Measurements from ENCODE around the gene SLC6A18.

Gene SLC6A18

GRCh38 chr5:1206521-1207412 lies 18.4 kb upstream of the SLC6A18 start:
- intact Hi-C loops (cut with DNase I; ENCODE audit: low total_unique reads), result no loop called here
- DNase-seq, result no peak
- no peak overlapping the region for H3K27ac ChIP-seq
- peaks cover 0 to 60% of the 10 kb centered on the region in 2 donors for H3K27me3 ChIP-seq
- H3K36me3 ChIP-seq, result no peaks in the 10 kb centered on the region
- H3K9me3 ChIP-seq, result no peaks in the 10 kb centered on the region
- no peaks in the 10 kb centered on the region for H3K4me1 ChIP-seq
- no peak for TF ChIP-seq CTCF (IDR thresholded peaks at IDR 0.05)
- H3K4me3 ChIP-seq, result no peak overlapping the region

- no peak overlapping the region for H3K27ac ChIP-seq
- no peak overlapping the region for H3K4me3 ChIP-seq
- intact Hi-C loops (cut with DNase I; ENCODE audit: low total_unique reads), result no loop called here
- H3K36me3 ChIP-seq, result no peaks in the 10 kb centered on the region
- no peak for DNase-seq
- H3K4me1 ChIP-seq, result no peaks in the 10 kb centered on the region
- peaks cover 0 to 52% of the 10 kb centered on the region in 2 donors for H3K27me3 ChIP-seq
- no peaks in the 10 kb centered on the region for H3K9me3 ChIP-seq
- TF ChIP-seq CTCF (IDR thresholded peaks at IDR 0.05), result no peak
These were observed 17.6 kb upstream of the SLC6A18 start for GRCh38 chr5:1207555-1207954.

GRCh38 chr5:1208221-1208742 lies 16.9 kb upstream of the SLC6A18 start:
- no peak overlapping the region for H3K27ac ChIP-seq
- intact Hi-C loops (cut with DNase I; ENCODE audit: low total_unique reads), result no loop called here
- no peaks in the 10 kb centered on the region for H3K36me3 ChIP-seq
- TF ChIP-seq CTCF (IDR thresholded peaks at IDR 0.05), result no peak
- no peak overlapping the region for H3K4me3 ChIP-seq
- DNase-seq, result no peak
- H3K27me3 ChIP-seq, result peaks cover 0 to 49% of the 10 kb centered on the region in 2 donors
- H3K9me3 ChIP-seq, result no peaks in the 10 kb centered on the region
- H3K4me1 ChIP-seq, result no peaks in the 10 kb centered on the region

- no peak overlapping the region for H3K27ac ChIP-seq
- intact Hi-C loops (cut with DNase I; ENCODE audit: low total_unique reads), result no loop called here
- H3K9me3 ChIP-seq, result no peaks in the 10 kb centered on the region
- DNase-seq, result no peak
- no peak overlapping the region for H3K4me3 ChIP-seq
- TF ChIP-seq CTCF (IDR thresholded peaks at IDR 0.05), result no peak
- no peaks in the 10 kb centered on the region for H3K4me1 ChIP-seq
- peaks cover 0 to 48% of the 10 kb centered on the region in 2 donors for H3K27me3 ChIP-seq
- H3K36me3 ChIP-seq, result no peaks in the 10 kb centered on the region
These were observed 16.3 kb upstream of the SLC6A18 start for GRCh38 chr5:1208743-1209488.

- Histone ChIP-seq H3K4me3 (no peak overlapping the region), H3K4me1 (no peaks in the 10 kb centered on the region), H3K27me3 (peaks cover 0 to 48% of the 10 kb centered on the region in 2 donors), H3K9me3 (no peaks in the 10 kb centered on the region), H3K27ac (no peak overlapping the region), H3K36me3 (no peaks in the 10 kb centered on the region)
- intact Hi-C loops (cut with DNase I; ENCODE audit: low total_unique reads), result no loop called here
- DNase-seq, result no peak
- TF ChIP-seq CTCF (IDR thresholded peaks at IDR 0.05), result no peak
These were observed 15.7 kb upstream of the SLC6A18 start for GRCh38 chr5:1209489-1209852.
